ENCODE data around the gene YPEL2. TPM values are rescaled to one million over a fixed set of nuclear protein-coding genes. Genes with fewer than 3 reads are reported as not detected.

The YPEL2 gene
- total RNA-seq, 2 donors from 2014 or later, result 22.8 to 27.7 TPM

GRCh38 chr17:59417452-59417851 lies 86.0 kb downstream of the YPEL2 start:
- H3K36me3 Mint-ChIP-seq (ENCODE audit: low read depth), result peaks cover 6% of the 10 kb centered on the region
- H3K9me3 Mint-ChIP-seq, result peaks cover 11% of the 10 kb centered on the region
- Histone ChIP-seq H3K4me3 (ENCODE audit: low read length) (peak overlapping the region; percentile 56), H3K36me3 (ENCODE audit: control insufficient read depth, insufficient read depth, low read length) (peaks cover 2% of the 10 kb centered on the region), H3K27ac (ENCODE audit: low read depth, low read length) (no peak overlapping the region), H3K9ac (ENCODE audit: extremely low read depth, low read length, poor library complexity, severe bottlenecking) (no peak overlapping the region), H3K4me1 (ENCODE audit: control insufficient read depth, insufficient read depth, low read length) (peaks cover 4% of the 10 kb centered on the region), H3K9me3 (ENCODE audit: control insufficient read depth, low read length) (peaks cover 21% of the 10 kb centered on the region), H3K27me3 (ENCODE audit: control insufficient read depth, insufficient read depth, low read length, poor library complexity, severe bottlenecking) (no peaks in the 10 kb centered on the region)
- TF ChIP-seq, protein P1, sequence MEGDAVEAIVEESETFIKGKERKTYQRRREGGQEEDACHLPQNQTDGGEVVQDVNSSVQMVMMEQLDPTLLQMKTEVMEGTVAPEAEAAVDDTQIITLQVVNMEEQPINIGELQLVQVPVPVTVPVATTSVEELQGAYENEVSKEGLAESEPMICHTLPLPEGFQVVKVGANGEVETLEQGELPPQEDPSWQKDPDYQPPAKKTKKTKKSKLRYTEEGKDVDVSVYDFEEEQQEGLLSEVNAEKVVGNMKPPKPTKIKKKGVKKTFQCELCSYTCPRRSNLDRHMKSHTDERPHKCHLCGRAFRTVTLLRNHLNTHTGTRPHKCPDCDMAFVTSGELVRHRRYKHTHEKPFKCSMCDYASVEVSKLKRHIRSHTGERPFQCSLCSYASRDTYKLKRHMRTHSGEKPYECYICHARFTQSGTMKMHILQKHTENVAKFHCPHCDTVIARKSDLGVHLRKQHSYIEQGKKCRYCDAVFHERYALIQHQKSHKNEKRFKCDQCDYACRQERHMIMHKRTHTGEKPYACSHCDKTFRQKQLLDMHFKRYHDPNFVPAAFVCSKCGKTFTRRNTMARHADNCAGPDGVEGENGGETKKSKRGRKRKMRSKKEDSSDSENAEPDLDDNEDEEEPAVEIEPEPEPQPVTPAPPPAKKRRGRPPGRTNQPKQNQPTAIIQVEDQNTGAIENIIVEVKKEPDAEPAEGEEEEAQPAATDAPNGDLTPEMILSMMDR (conservative IDR thresholded peaks at IDR 0.05), result no peak
- no peak for DNase-seq
- no peak overlapping the region for H3K4me3 Mint-ChIP-seq
- H3K27ac Mint-ChIP-seq, result no peak overlapping the region
- peaks cover 18% of the 10 kb centered on the region for H3K4me1 Mint-ChIP-seq
- WGBS, 2 experiments (ENCODE audit: insufficient coverage in 1 of 2, insufficient read length in 1 of 2), result 95 to 96% methylated on average over 6 to 12 of the region's 12 CpGs
- H3K27me3 Mint-ChIP-seq (ENCODE audit: insufficient read depth), result peaks cover 15% of the 10 kb centered on the region

GRCh38 chr17:59418732-59419166 lies 87.3 kb downstream of the YPEL2 start:
- peaks cover 21% of the 10 kb centered on the region for H3K9me3 ChIP-seq (ENCODE audit: control insufficient read depth, low read length)
- Mint-ChIP-seq H3K36me3 (ENCODE audit: low read depth) (peaks cover 6% of the 10 kb centered on the region), H3K4me3 (no peak overlapping the region), H3K27ac (peak overlapping the region; percentile 32), H3K9me3 (peaks cover 11% of the 10 kb centered on the region), H3K27me3 (ENCODE audit: insufficient read depth) (peaks cover 13% of the 10 kb centered on the region), H3K4me1 (peaks cover 28% of the 10 kb centered on the region)
- no peak overlapping the region for H3K27ac ChIP-seq (ENCODE audit: low read depth, low read length)
- peaks cover 2% of the 10 kb centered on the region for H3K36me3 ChIP-seq (ENCODE audit: control insufficient read depth, insufficient read depth, low read length)
- no peaks in the 10 kb centered on the region for H3K27me3 ChIP-seq (ENCODE audit: control insufficient read depth, insufficient read depth, low read length, poor library complexity, severe bottlenecking)
- H3K9ac ChIP-seq (ENCODE audit: extremely low read depth, low read length, poor library complexity, severe bottlenecking), result no peak overlapping the region
- no peak overlapping the region for H3K4me3 ChIP-seq (ENCODE audit: low read length)
- TF ChIP-seq, protein P1 (conservative IDR thresholded peaks at IDR 0.05), result no peak
- 57 to 83% methylated on average over 4 of the region's 4 CpGs for WGBS, 2 experiments (ENCODE audit: insufficient coverage in 1 of 2, insufficient read length in 1 of 2)
- peak; percentile 77 for DNase-seq
- H3K4me1 ChIP-seq (ENCODE audit: control insufficient read depth, insufficient read depth, low read length), result peaks cover 13% of the 10 kb centered on the region

DNA sequence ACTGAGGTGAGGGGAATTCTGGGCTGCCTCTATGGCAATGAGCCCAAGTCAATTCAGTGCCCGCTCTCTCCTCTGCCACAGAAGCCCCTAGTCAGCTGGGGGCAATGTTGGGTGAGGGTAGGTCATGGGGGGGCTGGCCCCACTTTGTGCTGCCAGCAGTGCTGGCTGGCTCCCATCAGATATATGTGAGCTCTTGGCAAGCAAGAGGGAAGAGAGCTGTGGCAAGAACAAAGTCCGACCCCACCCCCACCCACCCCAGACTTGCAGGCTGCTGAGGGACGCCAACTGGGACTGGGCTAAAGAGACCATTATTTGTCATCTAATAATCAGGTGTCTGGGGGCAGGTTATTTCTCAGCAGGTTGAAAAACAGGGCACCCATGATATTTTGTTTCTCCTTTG lies 89.4 kb downstream of the YPEL2 start:
- H3K9ac ChIP-seq (ENCODE audit: extremely low read depth, low read length, poor library complexity, severe bottlenecking), result no peak overlapping the region

More for the DNA sequence above, 89.4 kb downstream of the YPEL2 start:
- Histone ChIP-seq H3K27ac (ENCODE audit: low read depth, low read length) (no peak overlapping the region), H3K4me3 (ENCODE audit: low read length) (no peak overlapping the region), H3K36me3 (ENCODE audit: control insufficient read depth, insufficient read depth, low read length) (peaks cover 2% of the 10 kb centered on the region), H3K27me3 (ENCODE audit: control insufficient read depth, insufficient read depth, low read length, poor library complexity, severe bottlenecking) (no peaks in the 10 kb centered on the region), H3K4me1 (ENCODE audit: control insufficient read depth, insufficient read depth, low read length) (peaks cover 34% of the 10 kb centered on the region), H3K9me3 (ENCODE audit: control insufficient read depth, low read length) (peaks cover 21% of the 10 kb centered on the region)
- H3K27me3 Mint-ChIP-seq (ENCODE audit: insufficient read depth), result peaks cover 12% of the 10 kb centered on the region
- TF ChIP-seq, protein P1 (conservative IDR thresholded peaks at IDR 0.05), result no peak
- no peak overlapping the region for H3K27ac Mint-ChIP-seq
- H3K4me1 Mint-ChIP-seq, result peaks cover 46% of the 10 kb centered on the region
- peaks cover 11% of the 10 kb centered on the region for H3K9me3 Mint-ChIP-seq
- no peak overlapping the region for H3K4me3 Mint-ChIP-seq
- 95% methylated on average over 2 of the region's 3 CpGs; no CpG with 5 or more reads in 1 of the 2 experiments for WGBS, 2 experiments (ENCODE audit: insufficient coverage in 1 of 2, insufficient read length in 1 of 2)
- no peak for DNase-seq
- peaks cover 6% of the 10 kb centered on the region for H3K36me3 Mint-ChIP-seq (ENCODE audit: low read depth)
